ENCODE measurements around the gene RFC5. TPM values are rescaled to one million over a fixed set of nuclear protein-coding genes. Genes with fewer than 3 reads are reported as not detected.
"Not testable (repeated sequence)": the region's sequence is repeated elsewhere in the genome, so short reads cannot be mapped to it uniquely, and the experiment has no call there.

Gene RFC5
- total RNA-seq, 1 donor from 2014 or later, result 52.6 TPM

- no peak for DNase-seq (ENCODE audit: low read depth, low spot score)
- peaks cover 14% of the 10 kb centered on the region for H3K36me3 Mint-ChIP-seq (ENCODE audit: low read depth)
- no peaks in the 10 kb centered on the region for H3K9me3 Mint-ChIP-seq
- no peaks in the 10 kb centered on the region for H3K27me3 Mint-ChIP-seq (ENCODE audit: low read depth)
- H3K27ac Mint-ChIP-seq (ENCODE audit: unreplicated experiment), result no peak overlapping the region
- H3K4me1 Mint-ChIP-seq, result no peaks in the 10 kb centered on the region
- no peak overlapping the region for H3K4me3 Mint-ChIP-seq
- no peak for TF ChIP-seq CTCF (conservative IDR thresholded peaks at IDR 0.05)
Measured at GRCh38 chr12:118070650-118071049, 54.1 kb downstream of the RFC5 start.

- Mint-ChIP-seq H3K27ac (ENCODE audit: unreplicated experiment) (no peak overlapping the region), H3K36me3 (ENCODE audit: low read depth) (peaks cover 16% of the 10 kb centered on the region), H3K9me3 (no peaks in the 10 kb centered on the region), H3K4me1 (no peaks in the 10 kb centered on the region), H3K27me3 (ENCODE audit: low read depth) (no peaks in the 10 kb centered on the region), H3K4me3 (no peak overlapping the region)
- no peak for DNase-seq (ENCODE audit: low read depth, low spot score)
- TF ChIP-seq CTCF (conservative IDR thresholded peaks at IDR 0.05), result no peak
Measured at GRCh38 chr12:118073768-118074167, 57.3 kb downstream of the RFC5 start.

- H3K27ac Mint-ChIP-seq (ENCODE audit: unreplicated experiment); H3K4me3 Mint-ChIP-seq; DNase-seq (ENCODE audit: low read depth, low spot score); H3K9me3 Mint-ChIP-seq; H3K4me1 Mint-ChIP-seq; H3K27me3 Mint-ChIP-seq (ENCODE audit: low read depth): not testable (repeated sequence)
- peaks cover 12% of the 10 kb centered on the region for H3K36me3 Mint-ChIP-seq (ENCODE audit: low read depth)
Measured at GRCh38 chr12:118081521-118081920, 65.0 kb downstream of the RFC5 start.

Other genes starting within 250 kb of the RFC5 start
- gene KSR2, start 47.7 kb upstream of the RFC5 start, total RNA-seq, result 0.14 and 0.33 TPM in 2 replicates
- gene WSB2, start 44.5 kb downstream of the RFC5 start, total RNA-seq, result 77.3 and 78.6 TPM in 2 replicates
- 26.8 and 30.1 TPM in 2 replicates for gene VSIG10, start 87.3 kb downstream of the RFC5 start, total RNA-seq
- 305 and 317 TPM in 2 replicates for gene PEBP1, start 119.4 kb downstream of the RFC5 start, total RNA-seq

All from neural crest cell (in vitro differentiated cells).